Gastrocnemius medialis (tissue), 4 donors: Measurements from ENCODE around the gene EEF1AKMT2.

Experiments
- CTCF ChIP-seq, 5 experiments: fragments of 450-650 bp in 3 of 5; fragments of 200-600 bp in 2 of 5; sonication (generic) in 2 of 5; IDR thresholded peaks in 4 of 5; conservative IDR thresholded peaks in 1 of 5; 1 replicate in 4 of 5; 2 replicates in 1 of 5; pipeline ENCODE4 v1.5.1; 2016 to 2019; ENCODE audit warnings: antibody characterized with exemption in 5 of 5, mild to moderate bottlenecking in 3 of 5, moderate library complexity in 3 of 5
- POLR2A ChIP-seq, 2 donors: fragments of 450-650 bp; IDR thresholded peaks; one replicate each; pipeline ENCODE4 v1.6.1; 2017; ENCODE audit warnings: antibody characterized with exemption in 2 of 2, mild to moderate bottlenecking in 2 of 2, moderate library complexity in 2 of 2

GRCh38 chr10:124725171-124725631 lies 66.5 kb downstream of the EEF1AKMT2 start:
- TF ChIP-seq POLR2A (IDR thresholded peaks at IDR 0.05), result no peak
- no peak for TF ChIP-seq CTCF (IDR thresholded peaks at IDR 0.05 in 4 of 5, conservative IDR thresholded peaks at IDR 0.05 in 1 of 5)
